ENCODE measurements around the gene SLC25A24. TPM values are rescaled to one million over a fixed set of nuclear protein-coding genes. Genes with fewer than 3 reads are reported as not detected.

Gene SLC25A24
- total and polyA plus RNA-seq, 9 of the 15 experiments (the other 6 are each of a cell fraction or from before 2014, with no cell fraction given) = 6.9 to 34.9 (median 25.4) TPM

DNA sequence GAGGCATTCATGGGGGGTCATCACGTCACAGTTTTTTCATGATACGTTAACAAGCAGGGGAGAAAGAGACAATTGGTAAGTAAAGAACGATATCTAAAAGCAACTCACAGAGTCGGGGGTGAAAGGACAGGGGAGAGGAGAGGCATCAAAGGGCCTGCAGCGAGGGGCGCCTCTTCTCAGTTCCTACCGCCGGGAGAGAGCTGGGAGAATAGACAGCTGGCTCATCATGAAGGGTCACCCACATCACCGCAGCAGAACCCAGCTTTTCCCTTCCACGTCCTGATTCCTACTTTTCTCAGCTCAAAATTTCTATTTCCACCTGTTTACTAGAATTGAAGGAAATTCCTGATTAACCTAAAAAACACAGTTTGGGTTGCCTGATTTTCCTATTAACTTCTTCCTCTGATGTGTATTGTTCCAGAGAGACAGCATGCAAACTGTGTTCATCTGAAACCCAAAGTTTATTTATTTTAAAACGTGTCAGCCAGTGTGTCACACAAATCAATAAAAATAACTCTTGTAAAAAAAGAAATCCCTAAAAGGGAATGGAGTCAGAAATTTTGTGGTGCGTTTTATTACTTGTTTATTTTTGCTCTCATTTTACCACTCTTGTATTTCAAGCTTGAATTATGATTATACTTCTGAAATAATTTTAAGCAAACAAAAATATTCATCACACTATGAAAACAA, 75.4 kb downstream of the SLC25A24 start:
- WGBS (ENCODE audit: insufficient coverage, low coverage, missing lambda C conversion rate) = 10% methylated on average over 12 of the region's 12 CpGs
- H3K4me1 ChIP-seq (replicated peaks in 1 of 2; ENCODE audit: control insufficient read depth in 2 of 2, insufficient read depth in 2 of 2, low read length in 2 of 2) = peaks cover 0 to 6% of the 10 kb centered on the region in 2 experiments; a peak in 2 of 5 replicates
- in situ Hi-C loops (cut with MboI) (loop anchor here (5.0 kb wide), 1 partner anchor 347 kb away; no protein-coding TSS in a partner anchor), intact Hi-C loops (cut with micrococcal nuclease) (loop anchor here (1.0 to 10.0 kb wide), 4 partner anchors 52 to 520 kb away; no protein-coding TSS in a partner anchor)
- H4K20me1 ChIP-seq (replicated peaks; ENCODE audit: control insufficient read depth, insufficient read depth, low read length) = no peaks in the 10 kb centered on the region
- ChIA-PET POLR2A (interaction anchor here (0.6 to 3.0 kb wide), 4 partner anchors 86 to 388 kb away, joined by 3 to 17 read pairs (median 3); no protein-coding TSS in a partner anchor), CTCF (ENCODE audit: low intra/inter-chr PET ratio) (interaction anchor here (0.6 to 4.4 kb wide), 2 partner anchors 179 to 343 kb away, joined by 4 to 53 read pairs; no protein-coding TSS in a partner anchor)
- no peak overlapping the region for H3K4me2 ChIP-seq (ENCODE audit: insufficient read depth, low read length)
- H2AFZ ChIP-seq (ENCODE audit: low read depth, low read length) = no peak overlapping the region
- BruUV-seq (replicated peaks) = no TSS peak
- no peak overlapping the region for H3K9ac ChIP-seq (ENCODE audit: insufficient read depth in 1 of 2, low read depth in 2 of 2, low read length in 2 of 2)
- FAIRE-seq (no peak), DNase-seq (ENCODE audit: extremely low read depth in 1 of 4, low spot score in 3 of 4) (no peak), ATAC-seq (no peak)
- no peaks in the 10 kb centered on the region for H3K9me1 ChIP-seq (ENCODE audit: control insufficient read depth, insufficient read depth, low read length)
- no peak for TF ChIP-seq ZNF707 (CRISPR knock-in tag; conservative IDR thresholded peaks at IDR 0.05)
- TF ChIP-seq, protein P1, sequence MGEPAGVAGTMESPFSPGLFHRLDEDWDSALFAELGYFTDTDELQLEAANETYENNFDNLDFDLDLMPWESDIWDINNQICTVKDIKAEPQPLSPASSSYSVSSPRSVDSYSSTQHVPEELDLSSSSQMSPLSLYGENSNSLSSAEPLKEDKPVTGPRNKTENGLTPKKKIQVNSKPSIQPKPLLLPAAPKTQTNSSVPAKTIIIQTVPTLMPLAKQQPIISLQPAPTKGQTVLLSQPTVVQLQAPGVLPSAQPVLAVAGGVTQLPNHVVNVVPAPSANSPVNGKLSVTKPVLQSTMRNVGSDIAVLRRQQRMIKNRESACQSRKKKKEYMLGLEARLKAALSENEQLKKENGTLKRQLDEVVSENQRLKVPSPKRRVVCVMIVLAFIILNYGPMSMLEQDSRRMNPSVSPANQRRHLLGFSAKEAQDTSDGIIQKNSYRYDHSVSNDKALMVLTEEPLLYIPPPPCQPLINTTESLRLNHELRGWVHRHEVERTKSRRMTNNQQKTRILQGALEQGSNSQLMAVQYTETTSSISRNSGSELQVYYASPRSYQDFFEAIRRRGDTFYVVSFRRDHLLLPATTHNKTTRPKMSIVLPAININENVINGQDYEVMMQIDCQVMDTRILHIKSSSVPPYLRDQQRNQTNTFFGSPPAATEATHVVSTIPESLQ (CRISPR knock-in tag; IDR thresholded peaks at IDR 0.05) = no peak
- TF ChIP-seq TBL1XR1 (IDR thresholded peaks at IDR 0.05; ENCODE audit: low read length in 2 of 2) = no peak
- no peak for TF ChIP-seq SETDB1 (IDR thresholded peaks at IDR 0.05; ENCODE audit: low read length)
- TF ChIP-seq, protein P2, sequence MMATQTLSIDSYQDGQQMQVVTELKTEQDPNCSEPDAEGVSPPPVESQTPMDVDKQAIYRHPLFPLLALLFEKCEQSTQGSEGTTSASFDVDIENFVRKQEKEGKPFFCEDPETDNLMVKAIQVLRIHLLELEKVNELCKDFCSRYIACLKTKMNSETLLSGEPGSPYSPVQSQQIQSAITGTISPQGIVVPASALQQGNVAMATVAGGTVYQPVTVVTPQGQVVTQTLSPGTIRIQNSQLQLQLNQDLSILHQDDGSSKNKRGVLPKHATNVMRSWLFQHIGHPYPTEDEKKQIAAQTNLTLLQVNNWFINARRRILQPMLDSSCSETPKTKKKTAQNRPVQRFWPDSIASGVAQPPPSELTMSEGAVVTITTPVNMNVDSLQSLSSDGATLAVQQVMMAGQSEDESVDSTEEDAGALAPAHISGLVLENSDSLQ (IDR thresholded peaks at IDR 0.05) = no peak
- no peak for TF ChIP-seq PRMT5 (CRISPR knock-in tag; IDR thresholded peaks at IDR 0.05)
- no peak for TF ChIP-seq LCOR (CRISPR knock-in tag; IDR thresholded peaks at IDR 0.05)
- no peak for TF ChIP-seq NR1H2 (CRISPR knock-in tag; IDR thresholded peaks at IDR 0.05)
- TF ChIP-seq ZNF324 (CRISPR knock-in tag; IDR thresholded peaks at IDR 0.05) = no peak
- no peak for TF ChIP-seq XRCC4 (IDR thresholded peaks at IDR 0.05; ENCODE audit: extremely low read depth, insufficient read depth, insufficient read length)
- no peak for TF ChIP-seq ZNF217 (CRISPR knock-in tag; IDR thresholded peaks at IDR 0.05)
- no peak for TF ChIP-seq TRIM28 (IDR thresholded peaks at IDR 0.05)
- TF ChIP-seq ZNF431 (CRISPR knock-in tag; IDR thresholded peaks at IDR 0.05) = no peak
- TF ChIP-seq COPS2 (conservative IDR thresholded peaks at IDR 0.05) = no peak
- no peak for TF ChIP-seq ZSCAN29 (IDR thresholded peaks at IDR 0.05)
- TF ChIP-seq ZNF316 (IDR thresholded peaks at IDR 0.05) = no peak
- TF ChIP-seq, protein P3, sequence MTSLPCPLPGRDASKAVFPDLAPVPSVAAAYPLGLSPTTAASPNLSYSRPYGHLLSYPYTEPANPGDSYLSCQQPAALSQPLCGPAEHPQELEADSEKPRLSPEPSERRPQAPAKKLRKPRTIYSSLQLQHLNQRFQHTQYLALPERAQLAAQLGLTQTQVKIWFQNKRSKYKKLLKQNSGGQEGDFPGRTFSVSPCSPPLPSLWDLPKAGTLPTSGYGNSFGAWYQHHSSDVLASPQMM (CRISPR knock-in tag; IDR thresholded peaks at IDR 0.05) = no peak
- TF ChIP-seq ETV6 (IDR thresholded peaks at IDR 0.05; ENCODE audit: borderline replicate concordance in 1 of 2, low read depth in 2 of 2, low read length in 1 of 2) = no peak
- no peak for TF ChIP-seq ETV6 (CRISPR knock-in tag; IDR thresholded peaks at IDR 0.05; ENCODE audit: borderline replicate concordance)
- TF ChIP-seq CTBP1 (IDR thresholded peaks at IDR 0.05; ENCODE audit: borderline replicate concordance) = no peak
- no peaks in the 10 kb centered on the region for H3K9me3 ChIP-seq (replicated peaks; ENCODE audit: control insufficient read depth, insufficient read depth, low read depth, low read length)
- peaks cover 19 to 32% of the 10 kb centered on the region in 2 experiments for H3K27me3 ChIP-seq (ENCODE audit: control insufficient read depth in 2 of 2, insufficient read depth in 2 of 2, low read length in 2 of 2)
- no peak overlapping the region for H3K27ac ChIP-seq (ENCODE audit: extremely low read depth, low read depth, low read length)
- no peak overlapping the region for H3K4me3 ChIP-seq
- H3K79me2 ChIP-seq (ENCODE audit: control insufficient read depth, insufficient read depth, low read length) = no peaks in the 10 kb centered on the region
- no peaks in the 10 kb centered on the region for H3K36me3 ChIP-seq (ENCODE audit: control insufficient read depth, insufficient read depth, low read length)

Measured in K562 (cell line).